Activated CD8-positive, alpha-beta memory T cell treated with anti-CD3 and anti-CD28 coated beads for 36 hours (primary cell): ENCODE results near the gene RGPD6. TPM values are rescaled to one million over a fixed set of nuclear protein-coding genes. Genes with fewer than 3 reads are reported as not detected.
"Not testable (repeated sequence)": the region's sequence is repeated elsewhere in the genome, so short reads cannot be mapped to it uniquely, and the experiment has no call there.

Experiments used
- CTCF ChIA-PET: fragments of 350-600 bp; sonication (Branson Sonifier 250); formaldehyde crosslinking; loops from one replicate; lab custom pipeline; 2021; ENCODE audit warnings: antibody characterized with exemption; lab: Charles Lee
- POLR2A ChIA-PET: fragments of 350-600 bp; sonication (Branson Sonifier 250); formaldehyde crosslinking; loops from one replicate; lab custom pipeline; 2021; ENCODE audit warnings: antibody characterized with exemption; lab: Charles Lee
- total RNA-seq, 2 experiments: library from RNA; stranded (reverse); gene quantifications; one replicate each; pipeline ENCODE4 v1.2.3, GENCODE V29; 2021

RGPD6 gene
- total RNA-seq, 2 experiments from 2014 or later, result 9.7 to 10.8 TPM

DNA sequence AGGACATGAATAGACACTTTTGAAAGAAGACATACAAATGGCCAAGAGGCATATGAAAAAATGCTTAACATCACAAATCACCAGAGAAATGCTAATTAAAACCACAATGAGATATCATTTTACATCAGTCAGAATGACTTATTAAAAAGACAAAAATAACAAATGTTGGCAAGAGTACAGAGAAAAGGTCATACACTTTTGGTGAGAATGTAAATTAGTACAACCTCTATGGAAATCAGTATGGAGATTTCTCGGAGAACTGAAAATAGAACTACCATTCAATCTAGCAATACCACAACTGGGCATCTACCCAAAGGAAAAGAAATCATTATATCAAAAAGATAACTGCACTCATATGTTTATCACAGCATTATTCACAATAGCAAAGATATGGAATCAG is 88.0 kb downstream of the RGPD6 start:
- CTCF ChIA-PET, POLR2A ChIA-PET: not testable (repeated sequence)

- POLR2A ChIA-PET, CTCF ChIA-PET: not testable (repeated sequence)
Measured at GRCh38 chr2:110482697-110483096, 94.3 kb downstream of the RGPD6 start.

DNA sequence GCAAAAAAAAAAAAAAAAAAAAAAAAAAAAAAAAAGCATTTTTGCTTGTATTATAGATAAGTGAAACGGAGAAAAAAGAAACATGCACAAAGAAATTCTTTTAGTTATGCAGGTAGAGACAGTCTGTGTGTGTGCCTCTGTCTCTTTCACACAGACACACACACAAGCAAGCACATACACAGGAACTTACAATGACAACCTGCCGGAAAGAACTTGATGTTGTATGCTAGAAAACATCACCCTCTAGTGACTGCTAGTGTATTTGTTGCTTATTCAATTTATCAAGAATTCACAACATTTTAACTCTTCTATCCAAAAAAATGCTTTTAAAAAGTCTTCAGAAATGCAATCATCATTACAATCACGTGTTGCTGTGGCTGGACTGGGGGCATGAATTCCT is 95.8 kb downstream of the RGPD6 start:
- CTCF ChIA-PET, POLR2A ChIA-PET: not testable (repeated sequence)

DNA sequence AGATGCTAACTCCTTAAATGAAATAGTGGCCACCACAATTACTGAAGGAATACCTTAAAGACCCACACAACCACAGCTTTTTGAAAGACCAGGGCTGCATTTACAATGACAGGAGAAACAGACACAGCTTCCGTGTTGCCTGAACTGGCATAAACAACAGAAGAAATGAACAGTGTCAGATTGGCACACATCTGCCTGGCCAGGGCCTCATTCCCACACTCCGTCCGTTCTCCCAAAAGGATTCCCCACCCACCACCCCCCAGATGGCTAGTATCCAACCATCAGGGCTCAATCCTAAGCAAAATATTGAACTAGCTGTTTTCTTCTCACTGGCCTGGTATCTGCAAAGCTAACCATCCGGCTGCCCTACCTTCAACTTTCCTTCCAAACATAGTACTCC is 96.9 kb downstream of the RGPD6 start:
- CTCF ChIA-PET, POLR2A ChIA-PET: not testable (repeated sequence)

GRCh38 chr2:110477370-110477769 is 99.7 kb downstream of the RGPD6 start:
- CTCF ChIA-PET, POLR2A ChIA-PET: not testable (repeated sequence)

GRCh38 chr2:110476952-110477351 is 100.1 kb downstream of the RGPD6 start:
- CTCF ChIA-PET, POLR2A ChIA-PET: not testable (repeated sequence)

DNA sequence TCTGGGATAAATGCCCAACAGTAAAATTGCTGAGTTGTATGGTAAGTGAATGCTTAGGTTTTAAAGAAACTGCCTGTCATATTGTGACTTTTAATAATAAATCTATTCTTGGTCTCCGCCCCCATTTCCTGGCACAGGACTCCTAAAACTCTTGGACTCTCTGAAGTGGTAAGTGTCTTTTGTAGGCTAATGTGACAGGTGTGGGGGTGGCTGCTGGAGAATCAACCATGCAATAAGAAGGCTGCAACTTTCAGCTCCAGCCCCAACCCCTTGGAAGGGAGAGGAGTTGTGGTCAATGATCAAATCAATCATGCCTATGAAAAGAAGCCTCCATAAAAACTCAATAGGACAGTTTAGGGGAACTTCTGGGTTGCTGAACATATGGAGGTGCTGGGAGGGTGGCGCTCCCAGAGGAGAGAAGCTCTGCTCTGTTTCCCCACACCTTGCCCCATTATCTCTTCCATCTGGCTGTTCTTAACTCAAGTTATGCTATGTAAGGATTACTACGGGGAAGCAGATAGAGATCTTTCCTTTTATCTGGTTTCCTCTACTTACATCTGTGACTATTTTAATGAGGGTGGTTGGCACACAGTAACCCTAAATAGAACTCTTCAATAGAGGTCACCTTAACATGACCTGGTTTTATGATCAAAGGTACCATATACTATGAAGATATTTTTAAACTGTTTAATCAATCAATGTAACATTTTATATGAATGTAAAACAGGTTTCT is 101.2 kb downstream of the RGPD6 start:
- POLR2A ChIA-PET, CTCF ChIA-PET: not testable (repeated sequence)

- POLR2A ChIA-PET, CTCF ChIA-PET: not testable (repeated sequence)
Measured at GRCh38 chr2:110474898-110475297, 102.1 kb downstream of the RGPD6 start.

DNA sequence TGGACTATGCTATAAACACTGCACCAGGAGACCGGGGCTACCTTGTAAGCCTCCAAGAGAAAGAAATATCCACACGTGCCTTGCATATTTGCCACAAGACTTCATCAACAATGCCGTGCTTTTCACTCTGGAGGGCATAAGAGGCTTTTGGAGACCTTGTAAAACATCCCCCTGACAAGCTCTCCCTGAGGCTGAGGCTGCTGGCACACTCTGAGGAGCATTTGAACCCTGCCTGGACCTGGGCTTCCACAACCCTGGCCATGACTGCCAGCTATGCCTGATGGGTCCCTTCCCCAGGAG is 104.0 kb downstream of the RGPD6 start:
- POLR2A ChIA-PET, CTCF ChIA-PET: not testable (repeated sequence)

DNA sequence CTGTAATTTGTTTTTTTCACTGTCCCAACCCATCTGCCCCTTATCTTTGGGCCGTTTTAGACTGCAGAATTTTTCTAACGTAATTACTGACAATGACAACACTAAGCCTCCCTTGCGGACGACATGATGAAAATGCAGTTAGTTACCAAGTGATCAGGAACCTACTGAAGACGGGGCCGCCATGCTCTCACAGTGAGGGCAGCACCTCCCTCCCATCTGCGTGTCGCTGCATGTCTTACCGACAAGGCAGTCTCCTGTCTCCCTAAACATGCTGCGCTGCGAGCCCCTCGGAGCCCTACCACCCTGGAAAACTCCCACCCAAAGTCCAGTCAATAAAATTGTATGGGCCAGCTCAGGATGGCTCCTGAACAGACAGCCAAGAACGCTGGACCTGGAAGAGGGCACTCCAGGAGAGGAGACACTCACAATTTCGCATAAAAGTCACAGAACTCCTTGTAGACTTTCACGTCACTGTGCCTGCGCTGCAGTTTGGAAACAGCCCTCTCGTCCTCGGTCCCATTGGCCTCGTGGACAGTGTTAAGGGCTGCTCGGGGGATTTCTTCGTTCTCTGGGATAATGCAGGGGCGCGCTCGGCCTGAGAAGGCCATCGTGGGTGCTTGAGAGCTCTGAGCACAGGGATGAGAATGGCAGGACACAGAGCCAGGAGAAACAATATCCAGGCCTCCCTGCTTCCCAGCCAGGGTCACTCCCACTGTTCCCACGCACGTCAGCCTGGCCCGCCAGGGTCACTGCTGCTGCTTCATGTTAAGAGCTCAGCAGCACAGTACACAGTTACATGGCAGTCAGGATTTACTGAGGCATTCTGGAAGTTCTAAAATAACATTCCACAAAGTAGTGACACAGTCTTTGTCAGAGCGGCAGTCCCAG is 104.6 kb downstream of the RGPD6 start, which contains the start of gene LIMS4:
TSS of gene LIMS4 (minus strand) at position 646 of the 888 bp plus-strand sequence. CDS start at position 608, 38 bp downstream.
- POLR2A ChIA-PET, result not testable (repeated sequence)

GRCh38 chr2:110468921-110469320 is 108.1 kb downstream of the RGPD6 start:
- POLR2A ChIA-PET, CTCF ChIA-PET: not testable (repeated sequence)

More for the DNA sequence above, 104.6 kb downstream of the RGPD6 start, which contains the start of gene LIMS4:
- CTCF ChIA-PET, result not testable (repeated sequence)

DNA sequence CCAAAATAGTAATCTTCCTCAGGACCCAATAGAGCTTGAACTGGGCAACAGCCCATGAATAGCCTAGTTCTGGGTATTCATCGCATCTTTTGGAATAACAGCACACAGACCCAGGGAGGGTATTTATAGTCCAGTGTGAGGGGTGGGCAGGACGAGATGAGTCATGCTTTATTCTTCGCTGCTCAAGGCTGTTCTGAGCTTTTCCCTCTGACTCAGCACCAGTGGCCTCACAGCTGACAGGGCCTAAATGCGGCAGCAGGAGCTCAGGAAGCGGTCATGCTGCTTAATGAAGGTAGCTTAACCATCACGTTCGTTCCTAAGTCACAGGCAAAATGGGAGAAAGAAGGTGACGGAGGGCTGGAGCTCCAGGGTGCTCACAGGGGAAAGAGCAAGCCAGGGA is 111.7 kb downstream of the RGPD6 start:
- CTCF ChIA-PET, POLR2A ChIA-PET: not testable (repeated sequence)

Other genes starting within 250 kb of the RGPD6 start
- under 1 TPM; 0.59 to 0.78 TPM for gene LIMS4, start 104.4 kb downstream of the RGPD6 start, total RNA-seq
- 10 to 100 TPM; 65.0 to 65.2 TPM for gene BUB1, start 100.8 kb upstream of the RGPD6 start, total RNA-seq
- under 1 TPM; 0.23 to 0.30 TPM for gene ACOXL, start 155.4 kb upstream of the RGPD6 start, total RNA-seq